ENCODE results near the gene UNC13B.

DNA sequence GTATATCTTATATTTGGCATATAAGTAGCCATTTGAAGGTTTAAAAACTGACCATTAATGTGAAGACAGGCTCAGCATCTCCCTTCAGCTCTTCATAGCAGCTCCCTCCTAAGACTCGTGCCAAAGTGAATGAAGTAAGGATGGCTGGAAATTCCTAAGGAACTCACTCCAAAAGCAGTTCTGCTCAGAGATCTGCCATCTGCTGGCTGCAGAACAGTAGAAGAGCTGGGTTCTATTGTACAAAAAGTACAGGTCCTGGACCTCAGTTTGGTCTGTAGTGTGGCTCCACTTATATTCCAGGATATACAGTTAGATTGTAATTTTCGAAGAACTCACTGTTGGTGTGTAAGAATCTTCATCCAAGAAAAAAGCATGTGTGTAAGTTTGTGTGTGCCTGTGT lies 223.2 kb downstream of the UNC13B start:
- TF ChIP-seq REST (IDR thresholded peaks at IDR 0.05; ENCODE audit: insufficient read depth in 1 of 2, low read depth in 2 of 2, low read length in 2 of 2) = no peak
- no peak for TF ChIP-seq POLR2AphosphoS5 (IDR thresholded peaks at IDR 0.05; ENCODE audit: low read depth, low read length)
- no peak for TF ChIP-seq SIN3A (IDR thresholded peaks at IDR 0.05; ENCODE audit: borderline replicate concordance, insufficient read depth, low read length)
- TF ChIP-seq TAF1 (IDR thresholded peaks at IDR 0.05; ENCODE audit: borderline replicate concordance, insufficient read depth, low read length) = no peak
